Panc1 (cell line): ENCODE data around the gene SMAD3. TPM values are rescaled to one million over a fixed set of nuclear protein-coding genes. Genes with fewer than 3 reads are reported as not detected.

Experiments
- ATAC-seq: fragments of 200-7000 bp; cut with Tn5 transposase; 2 replicates; pipeline ENCODE4 v1.9.1; 2020; ENCODE audit warnings: mild to moderate bottlenecking, moderate library complexity
- BruUV-seq: library from RNA; stranded (reverse); fragments of 400-500 nt; replicated peaks from 2 replicates; lab custom pipeline; 2021; lab: Mats Ljungman, UMichigan
- CTCF ChIA-PET: fragments of 300-600 bp; sonication (Branson Sonifier 250); formaldehyde crosslinking; loops from one replicate; lab custom pipeline; 2022; ENCODE audit warnings: antibody characterized with exemption; lab: Charles Lee
- POLR2A ChIA-PET: fragments of 300-600 bp; sonication (Branson Sonifier 250); formaldehyde crosslinking; loops from one replicate; lab custom pipeline; 2022; ENCODE audit warnings: antibody characterized with exemption; lab: Charles Lee
- DNase-seq: peaks from one replicate; pipeline ENCODE4 v3.0.0-alpha.2; 2010; ENCODE audit warnings: low read depth, low spot score
- H3K27ac ChIP-seq: 2 replicates; pipeline ENCODE4 v1.5.1; 2011; ENCODE audit warnings: mild to moderate bottlenecking, low read length, inconsistent platforms
- H3K27me3 ChIP-seq: fragments of 200-500 bp; sonication (Bioruptor generic); 2 replicates; pipeline ENCODE4 v1.6.0; 2014; ENCODE audit warnings: low read length, inconsistent platforms; ENCODE audit not compliant: control insufficient read depth, insufficient read depth
- H3K36me3 ChIP-seq: fragments of 200-500 bp; sonication (Bioruptor generic); 2 replicates; pipeline ENCODE4 v1.5.1; 2014; ENCODE audit warnings: inconsistent platforms, mild to moderate bottlenecking, low read length, moderate library complexity; ENCODE audit not compliant: control insufficient read depth, insufficient read depth
- H3K4me1 ChIP-seq: 2 replicates; pipeline ENCODE4 v1.5.1; 2011; ENCODE audit warnings: inconsistent platforms, mild to moderate bottlenecking, low read length, moderate library complexity; ENCODE audit not compliant: control insufficient read depth, insufficient read depth
- H3K4me3 ChIP-seq, 2 experiments: 2 replicates each; pipeline ENCODE4 v1.5.1; 2011 to 2012; ENCODE audit warnings: low read depth in 2 of 2, low read length in 2 of 2, mild to moderate bottlenecking in 2 of 2, inconsistent platforms in 1 of 2, moderate library complexity in 1 of 2
- H3K9me3 ChIP-seq: fragments of 200-500 bp; sonication (Bioruptor generic); 2 replicates; pipeline ENCODE4 v1.5.1; 2014; ENCODE audit warnings: low read depth, mild to moderate bottlenecking, inconsistent platforms, low read length, moderate library complexity; ENCODE audit not compliant: control insufficient read depth, insufficient read depth
- CTCF ChIP-seq: fragments of 450-650 bp; IDR thresholded peaks from 2 replicates; pipeline ENCODE4 v1.5.1; 2017; ENCODE audit warnings: mild to moderate bottlenecking
- POLR2AphosphoS5 ChIP-seq: IDR thresholded peaks from 2 replicates; pipeline ENCODE4 v1.6.1; 2012; ENCODE audit warnings: mild to moderate bottlenecking, low read depth, low read length, moderate library complexity
- REST ChIP-seq, 2 experiments: IDR thresholded peaks; 2 replicates each; pipeline ENCODE4 v1.6.1; 2011 to 2012; ENCODE audit warnings: low read depth in 2 of 2, control low read depth in 1 of 2, low read length in 1 of 2, mild to moderate bottlenecking in 1 of 2, moderate library complexity in 1 of 2; ENCODE audit not compliant: insufficient read depth in 1 of 2
- SIN3A ChIP-seq: IDR thresholded peaks from 2 replicates; pipeline ENCODE4 v1.6.1; 2012; ENCODE audit warnings: low read depth, mild to moderate bottlenecking, low read length, moderate library complexity, borderline replicate concordance; ENCODE audit not compliant: insufficient read depth
- TCF7L2 ChIP-seq: IDR thresholded peaks from 2 replicates; pipeline ENCODE4 v1.6.1; 2011; ENCODE audit warnings: mild to moderate bottlenecking, low read depth, low read length, inconsistent platforms
- in situ Hi-C: cut with HindIII; loops from 2 replicates; pipeline ENCODE4 v1.10.0; 2016; ENCODE audit warnings: low sequenced_read_pairs, low pct_unique_long_range_greater_than_20kb
- intact Hi-C: fragments of 100-400 bp; cut with micrococcal nuclease; formaldehyde crosslinking; loops from one replicate; pipeline ENCODE4 v1.10.0; 2022; ENCODE audit not compliant: unreplicated experiment
- total RNA-seq: library from RNA; stranded (reverse); gene quantifications from one replicate; pipeline ENCODE4 v1.2.1, GENCODE V29; 2021; ENCODE audit not compliant: unreplicated experiment

Gene SMAD3
- total RNA-seq, 1 experiment from 2014 or later = 394 TPM

- ChIA-PET POLR2A (interaction anchor here (0.7 kb wide), 1 partner anchor 640 kb away, joined by 6 read pairs; no protein-coding TSS in a partner anchor), CTCF (no interaction called here)
- in situ Hi-C loops = no loop called here
- Histone ChIP-seq H3K36me3 (no peaks in the 10 kb centered on the region), H3K27me3 (no peaks in the 10 kb centered on the region), H3K27ac (peak overlapping the region; percentile 77), H3K4me3 (no peak overlapping the region), H3K4me1 (peaks cover 8% of the 10 kb centered on the region), H3K9me3 (no peaks in the 10 kb centered on the region)
- intact Hi-C loops = no loop called here
- TF ChIP-seq REST (IDR thresholded peaks at IDR 0.05; ENCODE audit: insufficient read depth in 1 of 2, low read depth in 2 of 2, low read length in 1 of 2) (no peak), SIN3A (no peak), CTCF (no peak)
- no peak for DNase-seq
- ATAC-seq = no peak
- BruUV-seq = no TSS peak
Measured at GRCh38 chr15:67035886-67036285, 29.5 kb upstream of the SMAD3 start.

GRCh38 chr15:67036775-67037555, 28.4 kb upstream of the SMAD3 start:
- intact Hi-C loops = no loop called here
- ChIA-PET POLR2A (interaction anchor here (0.7 to 1.3 kb wide), 2 partner anchors 29 to 639 kb away, joined by 5 to 6 read pairs; partner anchors contain the start of gene SMAD3), CTCF (no interaction called here)
- Histone ChIP-seq H3K4me1 (peaks cover 8% of the 10 kb centered on the region), H3K4me3 (no peak overlapping the region), H3K36me3 (no peaks in the 10 kb centered on the region), H3K9me3 (no peaks in the 10 kb centered on the region), H3K27me3 (no peaks in the 10 kb centered on the region), H3K27ac (no peak overlapping the region; the same call in 1 of the 2 replicates)
- ATAC-seq (no peak), DNase-seq (no peak)
- in situ Hi-C loops = no loop called here
- no peak for TF ChIP-seq SIN3A
- TF ChIP-seq CTCF = no peak
- TF ChIP-seq TCF7L2 = no peak
- TF ChIP-seq POLR2AphosphoS5 = no peak
- TF ChIP-seq REST (IDR thresholded peaks at IDR 0.05; ENCODE audit: insufficient read depth in 1 of 2, low read depth in 2 of 2, low read length in 1 of 2) = no peak
- BruUV-seq = no TSS peak
